GM15510 (cell line): Measurements from ENCODE around the gene SPNS3.

Experiments used
- POLR2A ChIP-seq: IDR thresholded peaks from 3 replicates; pipeline ENCODE4 v1.6.1; 2011; ENCODE audit warnings: borderline replicate concordance; ENCODE audit not compliant: insufficient read length; ENCODE audit errors: extremely low read depth

The SPNS3 gene, protein sequence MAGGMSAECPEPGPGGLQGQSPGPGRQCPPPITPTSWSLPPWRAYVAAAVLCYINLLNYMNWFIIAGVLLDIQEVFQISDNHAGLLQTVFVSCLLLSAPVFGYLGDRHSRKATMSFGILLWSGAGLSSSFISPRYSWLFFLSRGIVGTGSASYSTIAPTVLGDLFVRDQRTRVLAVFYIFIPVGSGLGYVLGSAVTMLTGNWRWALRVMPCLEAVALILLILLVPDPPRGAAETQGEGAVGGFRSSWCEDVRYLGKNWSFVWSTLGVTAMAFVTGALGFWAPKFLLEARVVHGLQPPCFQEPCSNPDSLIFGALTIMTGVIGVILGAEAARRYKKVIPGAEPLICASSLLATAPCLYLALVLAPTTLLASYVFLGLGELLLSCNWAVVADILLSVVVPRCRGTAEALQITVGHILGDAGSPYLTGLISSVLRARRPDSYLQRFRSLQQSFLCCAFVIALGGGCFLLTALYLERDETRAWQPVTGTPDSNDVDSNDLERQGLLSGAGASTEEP

DNA sequence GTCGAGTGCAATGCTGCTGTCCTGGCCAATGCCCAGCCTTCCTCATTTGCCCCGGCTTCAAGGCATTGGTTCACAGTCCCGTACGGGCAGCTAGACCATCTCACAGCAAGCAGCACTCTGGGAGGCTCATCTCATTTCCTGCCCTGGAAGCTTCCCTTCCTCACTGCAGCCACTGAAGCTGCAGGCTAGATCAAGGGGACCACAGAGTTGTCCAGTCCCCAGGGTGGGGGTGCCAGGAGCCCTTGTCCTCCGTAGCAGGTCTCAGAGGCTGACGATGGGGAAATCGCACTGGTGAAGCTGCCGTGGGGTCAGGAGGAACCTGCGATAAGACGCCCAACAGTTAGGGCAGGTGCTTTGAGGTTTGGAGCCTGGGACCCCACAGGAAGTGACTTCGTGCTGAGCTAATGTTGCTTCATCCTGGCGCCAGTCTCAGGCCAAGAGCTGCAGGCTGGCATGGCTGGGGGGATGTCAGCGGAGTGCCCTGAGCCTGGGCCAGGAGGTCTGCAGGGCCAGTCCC lies at the start of gene SPNS3:
TSS of gene SPNS3 (plus strand) at position 426 of the 517 bp plus-strand sequence. CDS start at position 454, 28 bp downstream.
- no peak for TF ChIP-seq POLR2A

DNA sequence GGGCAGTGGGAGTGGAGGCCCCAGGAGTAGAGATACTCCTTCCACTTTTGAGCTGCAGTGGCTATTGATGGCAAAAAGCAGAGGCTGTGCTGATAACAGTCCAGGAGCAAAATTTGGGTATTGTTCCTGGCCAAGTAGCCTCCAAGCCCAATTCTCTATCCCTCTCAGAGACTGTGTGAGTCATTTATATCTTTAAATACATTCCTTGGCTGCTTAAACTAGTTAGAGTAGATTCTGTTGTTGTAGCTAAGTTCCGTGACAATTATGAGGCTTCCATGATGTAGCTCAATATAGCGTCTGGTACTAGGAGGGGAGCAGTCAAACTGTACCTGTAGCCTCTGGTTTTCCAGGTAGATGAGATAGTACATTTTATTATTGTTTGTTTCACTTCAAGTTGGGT lies 47.3 kb upstream of the SPNS3 start:
- TF ChIP-seq POLR2A = no peak

DNA sequence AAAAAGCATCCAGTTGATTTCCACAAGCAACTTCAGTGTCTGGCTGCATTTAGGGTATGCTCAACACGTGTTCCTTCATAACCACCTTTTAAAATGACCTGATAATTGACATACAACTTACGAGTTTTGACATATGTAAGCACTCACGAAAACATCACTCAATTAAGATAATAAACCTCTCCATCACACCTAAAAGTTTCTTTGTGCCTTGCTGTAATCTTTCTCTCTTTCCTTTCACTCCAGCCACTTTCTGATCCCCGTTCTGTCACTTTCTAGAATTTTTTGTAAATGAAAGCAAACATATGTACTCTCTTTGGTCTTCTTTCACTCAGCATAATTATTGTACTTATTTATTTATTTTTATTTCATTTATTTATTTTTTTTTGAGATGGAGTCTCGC lies 46.6 kb upstream of the SPNS3 start:
- no peak for TF ChIP-seq POLR2A

DNA sequence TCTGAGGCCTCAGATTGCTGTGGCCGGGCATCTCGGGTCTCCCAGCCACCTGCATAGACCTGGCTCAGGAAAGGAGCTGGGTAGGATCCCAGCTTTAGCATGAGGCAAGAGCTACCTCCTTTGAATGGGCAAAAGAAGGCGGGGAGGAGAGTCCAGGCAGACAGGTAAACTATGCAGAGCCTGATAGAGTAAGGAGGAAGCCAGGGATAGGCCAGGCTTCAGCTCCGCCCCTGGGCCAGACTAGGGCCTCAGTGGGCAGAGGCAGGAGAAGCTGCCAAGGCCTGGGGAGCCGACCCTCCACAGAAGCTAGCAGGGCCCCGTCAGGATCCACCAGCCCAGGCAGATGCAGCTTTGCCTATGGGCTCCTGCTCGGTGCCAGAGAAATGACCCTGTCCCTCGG lies 44.7 kb upstream of the SPNS3 start:
- TF ChIP-seq POLR2A = no peak

DNA sequence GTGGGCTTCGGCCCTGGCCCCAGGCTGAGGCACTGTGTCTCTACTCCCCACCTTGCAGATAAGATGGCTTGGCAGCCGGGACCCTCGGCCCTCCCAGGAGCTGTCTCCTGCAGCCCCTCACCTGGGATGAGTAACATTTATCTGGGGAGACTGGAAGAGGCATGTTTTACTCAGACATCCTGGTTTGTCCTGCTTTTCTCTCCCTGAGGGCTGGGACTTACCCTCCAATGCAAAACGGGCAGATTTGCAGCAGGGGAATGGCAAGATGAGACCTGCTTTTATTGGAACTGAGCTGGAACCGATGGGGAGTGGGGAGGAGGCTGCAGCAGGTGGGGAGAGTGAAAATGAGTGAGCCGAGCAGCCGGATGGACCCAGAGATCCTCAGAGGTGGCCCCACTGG lies 39.9 kb upstream of the SPNS3 start:
- TF ChIP-seq POLR2A = no peak

DNA sequence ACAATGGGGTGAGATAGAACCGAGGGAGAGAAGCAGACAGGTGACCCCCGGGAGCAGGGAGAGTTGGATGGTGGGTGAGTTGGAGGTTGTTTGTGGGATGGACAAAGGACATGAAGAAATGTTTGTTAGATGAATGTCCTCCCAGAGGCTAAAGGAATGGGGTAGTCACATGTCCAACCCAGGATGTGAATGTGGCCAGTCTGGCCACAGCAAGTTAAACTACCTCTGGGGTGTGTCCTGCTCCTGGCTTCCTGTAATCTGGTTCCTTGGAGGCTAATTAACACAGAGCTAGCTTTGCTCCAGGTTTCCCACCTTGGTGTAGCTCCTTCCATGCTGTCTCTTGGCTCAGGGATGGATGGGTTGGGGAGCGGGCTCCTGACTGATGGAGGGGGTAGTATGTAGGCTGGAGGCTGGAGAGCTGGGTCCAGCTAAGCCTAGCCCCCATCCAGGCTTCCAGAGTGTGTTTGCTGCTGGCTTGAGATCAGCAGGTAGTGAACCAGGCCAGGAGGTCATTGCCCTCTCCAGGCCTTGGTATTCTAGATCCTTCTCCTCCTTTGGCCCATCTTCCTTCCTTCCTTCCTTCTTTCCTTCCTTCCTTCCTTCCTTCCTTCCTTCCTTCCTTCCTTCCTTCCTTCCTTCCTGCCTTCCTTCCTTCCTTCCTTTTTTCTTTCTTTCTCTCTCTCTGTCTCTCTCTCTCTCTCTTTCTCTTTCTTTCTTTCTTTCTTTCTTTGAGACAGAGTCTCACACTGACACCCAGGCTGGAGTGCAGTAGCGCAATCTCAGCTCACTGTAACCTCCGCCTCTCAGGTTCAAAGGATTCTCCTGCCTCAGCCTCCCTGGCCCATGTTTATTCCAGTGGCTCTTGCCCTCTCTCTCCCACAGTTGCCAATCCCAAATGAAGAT lies 39.3 kb upstream of the SPNS3 start:
- TF ChIP-seq POLR2A = peak; percentile 28

DNA sequence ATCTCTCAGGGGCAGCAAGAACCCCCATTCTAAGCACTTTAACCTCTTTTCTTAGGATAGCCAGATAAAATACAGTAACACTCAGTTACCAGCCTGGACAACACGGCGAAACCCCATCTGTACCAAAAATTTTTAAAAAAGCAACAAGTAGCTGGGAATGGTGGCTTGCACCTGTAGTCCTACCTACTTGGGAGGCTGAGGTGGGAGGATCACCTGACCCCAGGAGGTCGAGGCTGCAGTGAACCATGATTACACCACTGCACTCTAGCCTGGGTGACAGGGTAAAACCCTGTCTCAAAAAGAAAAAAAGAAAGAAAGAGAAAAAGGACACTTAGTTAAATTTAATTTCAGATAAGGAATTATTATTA lies 38.6 kb upstream of the SPNS3 start:
- TF ChIP-seq POLR2A = no peak

DNA sequence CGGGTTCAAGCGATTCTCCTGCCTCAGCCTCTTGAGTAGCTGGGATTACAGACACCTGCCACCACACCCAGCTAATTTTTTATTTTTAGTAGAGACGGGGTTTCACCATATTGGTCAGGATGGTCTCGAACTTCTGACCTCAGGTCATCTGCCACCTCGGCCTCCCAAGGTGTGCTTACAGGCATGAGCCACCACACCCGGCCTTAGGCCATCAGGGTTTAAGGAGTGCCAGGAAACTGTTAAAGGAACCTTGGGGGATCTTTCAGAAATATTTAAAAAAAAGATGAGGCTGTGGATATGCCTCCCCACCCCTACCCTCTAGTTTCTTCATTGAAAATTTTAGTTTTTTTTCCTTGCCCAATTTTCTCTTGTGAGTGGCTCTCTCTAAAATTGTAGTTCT lies 35.9 kb upstream of the SPNS3 start:
- no peak for TF ChIP-seq POLR2A

DNA sequence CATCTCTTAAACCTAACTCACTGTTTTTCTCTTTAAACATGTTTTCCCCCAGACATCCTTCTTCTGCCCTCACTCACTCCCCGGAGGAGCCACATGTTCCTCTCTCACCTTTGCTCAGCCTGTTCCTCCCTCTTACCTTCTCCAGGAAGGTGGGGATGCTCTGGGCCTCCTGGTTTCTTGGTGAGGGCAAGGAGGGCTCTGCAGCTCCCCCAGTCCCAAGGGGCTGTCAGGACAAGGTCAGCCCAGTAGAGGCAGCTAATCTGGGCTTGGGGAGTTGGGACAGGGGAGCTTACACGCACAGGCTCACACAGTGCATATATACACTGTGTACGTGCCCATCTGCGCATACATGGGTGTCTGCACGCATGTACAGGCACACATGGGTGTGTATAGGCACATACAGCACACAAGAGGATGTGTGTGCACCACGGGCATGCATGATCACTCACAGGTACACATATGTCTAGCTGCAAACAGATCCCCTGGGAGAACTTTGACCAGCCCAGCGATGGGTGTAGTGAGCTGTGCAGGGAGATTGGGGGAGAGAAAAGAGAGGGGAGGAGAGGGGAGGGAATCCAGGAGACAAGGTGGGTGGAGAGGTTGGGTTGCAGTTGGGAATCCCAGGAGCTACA lies 28.6 kb upstream of the SPNS3 start:
- TF ChIP-seq POLR2A = no peak

DNA sequence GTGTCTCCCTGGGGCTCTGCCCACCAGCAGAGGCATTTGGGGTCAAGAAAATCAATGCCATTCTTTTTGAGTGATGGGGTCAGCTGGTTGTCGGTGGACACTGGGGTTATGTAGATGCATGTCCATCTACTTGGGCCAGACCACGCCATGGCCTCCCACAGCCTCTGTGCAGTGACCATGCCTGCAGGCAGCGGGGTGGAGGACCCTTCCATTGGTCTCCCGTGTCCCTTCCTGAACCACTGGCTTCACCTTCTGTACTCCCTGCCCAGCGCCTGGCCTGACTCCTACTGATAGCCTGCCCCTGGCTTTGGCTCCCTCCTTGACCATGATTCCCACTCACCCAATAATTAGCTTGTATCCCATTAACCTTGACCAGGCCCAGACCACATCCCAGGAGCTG lies 28.0 kb upstream of the SPNS3 start:
- no peak for TF ChIP-seq POLR2A

DNA sequence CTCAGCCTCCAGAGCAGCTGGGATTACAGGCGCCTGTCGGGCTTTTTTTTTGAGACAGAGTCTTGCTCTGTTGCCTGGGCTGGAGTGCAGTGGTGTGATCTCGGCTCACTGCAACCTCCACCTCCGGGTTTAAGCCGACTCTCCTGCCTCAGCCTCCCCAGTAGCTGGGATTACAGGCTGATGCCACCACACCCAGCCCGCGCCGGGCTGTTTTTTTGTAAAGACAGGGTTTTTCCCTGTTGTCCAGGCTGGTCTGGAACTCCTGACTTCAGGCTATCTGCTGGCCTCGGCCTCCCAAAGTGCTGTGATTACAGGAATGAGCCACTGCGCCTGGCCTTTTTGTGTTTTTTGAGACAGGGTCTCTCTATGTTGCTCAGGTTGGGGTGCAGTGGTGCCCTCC lies 27.4 kb upstream of the SPNS3 start:
- no peak for TF ChIP-seq POLR2A

DNA sequence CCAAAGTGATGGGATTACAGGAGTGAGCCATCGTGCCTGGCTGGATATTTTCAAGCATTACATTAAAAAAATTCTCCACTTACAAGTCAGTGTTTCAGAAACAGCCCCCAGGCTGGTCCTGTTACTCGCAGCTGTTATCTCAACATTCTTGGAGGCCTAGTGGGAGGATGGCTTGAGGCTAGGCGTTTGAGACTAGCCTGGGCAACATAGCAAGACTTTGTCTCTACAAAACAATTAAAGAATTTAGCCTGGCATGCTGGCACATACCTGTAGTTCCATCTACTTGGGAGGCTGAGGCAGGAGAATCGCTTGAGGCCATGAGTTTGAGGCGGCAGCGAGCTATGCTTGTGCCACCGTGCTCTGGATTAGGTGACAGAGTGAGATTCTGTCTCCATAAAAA lies 26.5 kb upstream of the SPNS3 start:
- TF ChIP-seq POLR2A = no peak

DNA sequence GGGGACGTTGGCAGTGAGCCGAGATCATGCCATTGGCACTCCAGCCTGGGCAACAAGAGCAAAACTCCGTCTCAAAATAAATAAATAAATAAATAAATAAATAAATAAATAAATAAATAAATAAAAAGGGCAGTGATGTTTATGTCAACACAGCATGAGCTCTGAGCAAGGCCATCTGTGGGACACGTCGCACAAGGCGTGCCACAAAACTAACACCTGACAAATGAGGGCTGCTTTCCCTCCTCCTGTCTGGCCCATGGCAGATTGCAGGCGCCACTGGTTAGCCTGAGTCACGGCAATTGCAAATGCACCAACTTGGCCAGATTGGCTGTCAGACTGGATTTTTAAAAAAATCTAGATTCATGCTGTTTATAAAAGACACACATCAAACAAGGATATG lies 25.9 kb upstream of the SPNS3 start:
- TF ChIP-seq POLR2A = no peak

DNA sequence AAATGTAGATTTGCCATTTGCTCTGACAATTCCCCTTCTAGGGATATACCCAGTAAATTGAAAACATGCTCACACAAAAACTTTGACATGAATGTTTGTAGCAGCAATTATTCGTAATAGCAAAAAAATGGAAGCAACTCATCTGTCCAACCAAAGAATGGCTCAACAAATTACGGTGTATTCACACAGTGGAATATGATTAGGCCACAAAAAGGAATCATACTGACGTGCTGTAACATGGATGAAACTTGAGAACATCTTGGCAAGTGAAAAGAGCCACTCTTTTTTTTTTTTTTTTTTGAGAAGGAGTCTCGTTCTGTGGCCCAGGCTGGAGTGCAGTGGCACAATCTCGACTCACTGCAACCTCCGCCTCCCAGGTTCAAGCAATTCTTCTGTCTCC lies 24.1 kb upstream of the SPNS3 start:
- TF ChIP-seq POLR2A = no peak

DNA sequence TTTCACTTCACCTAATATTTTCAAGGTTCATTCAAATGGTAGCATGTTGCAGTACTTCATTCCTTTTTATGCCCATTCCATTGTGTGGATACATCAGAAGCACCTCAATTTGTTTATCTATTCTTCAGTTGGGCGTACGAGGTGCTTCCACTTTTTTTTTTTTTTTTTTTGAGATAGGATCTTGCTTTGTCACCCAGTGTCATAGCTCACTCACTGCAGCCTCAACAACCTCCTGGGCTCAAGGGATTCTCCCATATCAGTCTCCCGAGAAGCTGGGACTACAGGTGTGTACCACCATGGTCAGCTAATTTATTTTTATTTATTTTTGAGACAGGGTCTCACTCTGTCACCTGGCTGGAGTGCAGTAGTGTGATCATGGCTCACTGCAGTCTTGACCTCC lies 22.5 kb upstream of the SPNS3 start:
- no peak for TF ChIP-seq POLR2A
